HCT116 (cell line): Measurements from ENCODE around the gene MED13L. TPM values are rescaled to one million over a fixed set of nuclear protein-coding genes. Genes with fewer than 3 reads are reported as not detected.

Source experiments
- ATAC-seq: fragments of 200-7000 bp; cut with Tn5 transposase; 2 replicates; pipeline ENCODE4 v1.9.1; 2020; ENCODE audit warnings: mild to moderate bottlenecking, moderate library complexity
- BruUV-seq: library from RNA; stranded (reverse); fragments of 400-500 nt; replicated peaks from 2 replicates; lab custom pipeline; 2021; lab: Mats Ljungman, UMichigan
- CTCF ChIA-PET: fragments of 300-600 bp; sonication (Branson Sonifier 250); formaldehyde crosslinking; loops from one replicate; lab custom pipeline; 2021; ENCODE audit warnings: antibody characterized with exemption; lab: Charles Lee
- POLR2A ChIA-PET: fragments of 300-600, 350-600 bp; sonication (Branson Sonifier 250); formaldehyde crosslinking; loops from one replicate; lab custom pipeline; 2021; ENCODE audit warnings: antibody characterized with exemption; lab: Charles Lee
- RAD21 ChIA-PET, 2 experiments: fragments of 300-600 bp; sonication (Branson Sonifier 250); formaldehyde crosslinking; loops; one replicate each; lab custom pipeline; 2023; ENCODE audit warnings: low total read pairs in 2 of 2; ENCODE audit not compliant: uncharacterized antibody in 2 of 2, unreplicated experiment in 2 of 2, low non-redundant PET in 1 of 2; lab: Charles Lee
- DNase-seq: peaks from one replicate; pipeline ENCODE4 v3.0.0-alpha.2; 2010; ENCODE audit warnings: low read depth, low spot score
- H2AFZ ChIP-seq: fragments of 200-600 bp; shearing (Covaris generic), sonication (generic); 2 replicates; pipeline ENCODE4 v1.6.1; 2017; ENCODE audit warnings: low read depth, mixed run types, mixed read lengths, antibody characterized with exemption, low read length; ENCODE audit not compliant: poor library complexity, severe bottlenecking
- H3K27ac ChIP-seq: 2 replicates; pipeline ENCODE4 v1.5.1; 2012; ENCODE audit warnings: low read depth, low read length
- H3K27me3 ChIP-seq: fragments of 200-600 bp; sonication (generic); 2 replicates; pipeline ENCODE4 v1.6.1; 2016; ENCODE audit warnings: mixed run types, low read length, mixed read lengths; ENCODE audit not compliant: insufficient read depth
- H3K36me3 ChIP-seq, 2 experiments: fragments of 200-500 bp in 1 of 2; fragments of 200-600 bp in 1 of 2; sonication (Bioruptor generic) in 1 of 2; sonication (generic) in 1 of 2; 2 replicates each; pipeline versions ENCODE4 v1.5.1 to v1.6.1; 2014 to 2016; ENCODE audit warnings: low read length in 2 of 2, inconsistent platforms in 1 of 2, mixed read lengths in 1 of 2, mixed run types in 1 of 2; ENCODE audit not compliant: insufficient read depth in 2 of 2, control insufficient read depth in 1 of 2
- H3K4me1 ChIP-seq, 2 experiments: fragments of 200-600 bp in 1 of 2; sonication (generic) in 1 of 2; 2 replicates each; pipeline versions ENCODE4 v1.5.1 to v1.6.1; 2012 to 2017; ENCODE audit warnings: low read length in 2 of 2, inconsistent platforms in 1 of 2, mild to moderate bottlenecking in 1 of 2, mixed read lengths in 1 of 2, mixed run types in 1 of 2, moderate library complexity in 1 of 2; ENCODE audit not compliant: insufficient read depth in 2 of 2, control insufficient read depth in 1 of 2
- H3K4me2 ChIP-seq: fragments of 200-600 bp; sonication (generic); 2 replicates; pipeline ENCODE4 v1.6.1; 2017; ENCODE audit warnings: mixed run types, low read length, mixed read lengths
- H3K4me3 ChIP-seq, 2 experiments: fragments of 200-600 bp in 1 of 2; sonication (generic) in 1 of 2; replicated peaks in 1 of 2; 2 replicates each; pipeline ENCODE4 v1.5.1; 2011 to 2016; ENCODE audit warnings: low read length in 2 of 2, control low read depth in 1 of 2, low read depth in 1 of 2, mild to moderate bottlenecking in 1 of 2, mixed read lengths in 1 of 2, mixed run types in 1 of 2
- H3K79me2 ChIP-seq: fragments of 200-600 bp; sonication (generic); 2 replicates; pipeline ENCODE4 v1.6.1; 2017; ENCODE audit warnings: mild to moderate bottlenecking, mixed run types, low read length, moderate library complexity, mixed read lengths; ENCODE audit not compliant: insufficient read depth
- H3K9ac ChIP-seq: fragments of 200-600 bp; sonication (generic); 2 replicates; pipeline ENCODE4 v1.6.1; 2016; ENCODE audit warnings: low read length, mixed read lengths
- H3K9me2 ChIP-seq: fragments of 200-600 bp; sonication (generic), shearing (Covaris generic); 2 replicates; pipeline ENCODE4 v1.6.1; 2017; ENCODE audit warnings: mixed run types, mild to moderate bottlenecking, moderate library complexity; ENCODE audit not compliant: insufficient read depth
- H3K9me3 ChIP-seq, 2 experiments: fragments of 200-500 bp in 1 of 2; fragments of 200-600 bp in 1 of 2; sonication (Bioruptor generic) in 1 of 2; sonication (generic) in 1 of 2; 2 replicates each; pipeline ENCODE4 v1.6.1; 2014 to 2017; ENCODE audit warnings: low read length in 2 of 2, mixed read lengths in 2 of 2, inconsistent platforms in 1 of 2, low read depth in 1 of 2, mild to moderate bottlenecking in 1 of 2, mixed run types in 1 of 2, moderate library complexity in 1 of 2; ENCODE audit not compliant: control insufficient read depth in 1 of 2, insufficient read depth in 1 of 2
- H4K20me1 ChIP-seq: fragments of 200-600 bp; sonication (generic), shearing (Covaris generic); 2 replicates; pipeline ENCODE4 v1.6.1; 2017; ENCODE audit warnings: mixed run types, mild to moderate bottlenecking, moderate library complexity; ENCODE audit not compliant: insufficient read depth
- CBX3 ChIP-seq: IDR thresholded peaks from 2 replicates; pipeline ENCODE4 v1.6.1; 2012; ENCODE audit warnings: low read depth
- EGR1 ChIP-seq: IDR thresholded peaks from 2 replicates; pipeline ENCODE4 v1.6.1; 2012; ENCODE audit warnings: low read depth
- ELF1 ChIP-seq: IDR thresholded peaks from 2 replicates; pipeline ENCODE4 v1.6.1; 2012; ENCODE audit warnings: low read depth, borderline replicate concordance
- EZH2phosphoT487 ChIP-seq: fragments of 200-600 bp; IDR thresholded peaks from 2 replicates; pipeline ENCODE4 v1.6.1; 2018; ENCODE audit warnings: antibody characterized with exemption, borderline replicate concordance
- FOSL1 ChIP-seq: IDR thresholded peaks from 2 replicates; pipeline ENCODE4 v1.6.1; 2012; ENCODE audit warnings: low read depth
- JUND ChIP-seq: IDR thresholded peaks from 2 replicates; pipeline ENCODE4 v1.6.1; 2012
- POLR2AphosphoS5 ChIP-seq: IDR thresholded peaks from 2 replicates; pipeline ENCODE4 v1.6.1; 2011; ENCODE audit warnings: mild to moderate bottlenecking, low read depth, low read length, moderate library complexity
- RAD21 ChIP-seq: IDR thresholded peaks from 2 replicates; pipeline ENCODE4 v1.6.1; 2012; ENCODE audit warnings: low read depth, mild to moderate bottlenecking
- SIN3A ChIP-seq: IDR thresholded peaks from 2 replicates; pipeline ENCODE4 v1.6.1; 2012; ENCODE audit warnings: low read depth
- SP1 ChIP-seq: IDR thresholded peaks from 2 replicates; pipeline ENCODE4 v1.6.1; 2012; ENCODE audit warnings: low read depth
- SRF ChIP-seq: IDR thresholded peaks from 2 replicates; pipeline ENCODE4 v1.6.1; 2012; ENCODE audit warnings: low read depth
- TCF7L2 ChIP-seq: IDR thresholded peaks from 2 replicates; pipeline ENCODE4 v1.7.0; 2011; ENCODE audit warnings: borderline replicate concordance, inconsistent platforms; ENCODE audit not compliant: insufficient read depth, insufficient read length; ENCODE audit errors: extremely low read depth
- YY1 ChIP-seq: IDR thresholded peaks from 2 replicates; pipeline ENCODE4 v1.6.1; 2011; ENCODE audit warnings: low read length, low read depth, moderate library complexity, mild to moderate bottlenecking; ENCODE audit not compliant: insufficient replicate concordance; ENCODE audit errors: extremely low read depth
- ZFX ChIP-seq: fragments of 450-650 bp; IDR thresholded peaks from 2 replicates; pipeline ENCODE4 v1.6.1; 2017
- ZNF274 ChIP-seq: fragments of 200-500 bp; sonication (Bioruptor generic); IDR thresholded peaks from 2 replicates; pipeline ENCODE4 v1.6.1; 2014; ENCODE audit warnings: mild to moderate bottlenecking, low read depth, low read length, inconsistent platforms
- intact Hi-C: fragments of 100-400 bp; cut with micrococcal nuclease; formaldehyde crosslinking; loops from 2 replicates; pipeline ENCODE4 v1.10.0; 2022
- total RNA-seq: library from RNA; stranded (reverse); gene quantifications from one replicate; pipeline ENCODE4 v1.2.1, GENCODE V29; 2021; ENCODE audit not compliant: unreplicated experiment
- TF ChIP-seq, protein P1 (sequence below): IDR thresholded peaks from 2 replicates; pipeline ENCODE4 v1.6.1; 2011; ENCODE audit warnings: mild to moderate bottlenecking, low read length, moderate library complexity; ENCODE audit not compliant: insufficient replicate concordance; ENCODE audit errors: extremely low read depth
- TF ChIP-seq, protein P2 (sequence below), 3 experiments: fragments of 200-600 bp in 1 of 3; sonication (generic) in 1 of 3; IDR thresholded peaks in 2 of 3; conservative IDR thresholded peaks in 1 of 3; 2 replicates each; pipeline ENCODE4 v1.5.1; 2012 to 2017; ENCODE audit warnings: low read depth in 2 of 3, low read length in 2 of 3, antibody characterized with exemption in 1 of 3, borderline replicate concordance in 1 of 3, control low read depth in 1 of 3, mild to moderate bottlenecking in 1 of 3, mixed read lengths in 1 of 3, mixed run types in 1 of 3, moderate library complexity in 1 of 3; ENCODE audit not compliant: insufficient read depth in 1 of 3

The MED13L gene
- total RNA-seq, 1 experiment from 2014 or later: 176 TPM

DNA sequence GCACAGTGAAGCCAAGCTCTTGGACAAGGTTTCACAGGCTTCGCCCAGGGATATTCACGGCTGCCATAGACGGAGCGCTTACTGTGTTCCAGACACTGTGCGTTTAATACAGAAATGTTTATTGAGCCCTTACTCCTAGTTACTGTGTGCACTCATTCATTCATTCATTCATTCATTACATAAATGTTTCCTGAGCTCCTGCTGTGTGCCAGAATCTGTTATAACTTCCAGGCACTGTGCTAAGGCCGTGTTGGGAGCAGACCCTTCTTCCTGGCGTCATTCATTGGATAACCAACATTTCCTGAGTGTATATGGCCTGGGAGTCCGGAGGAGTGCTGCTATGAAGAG lies 760 bp upstream of the MED13L start:
- peaks cover 37% of the 10 kb centered on the region for H3K79me2 ChIP-seq
- H3K9ac ChIP-seq: peak overlapping the region; percentile 59
- ChIA-PET POLR2A (interaction anchor here (1.0 to 1.5 kb wide), 2 partner anchors 228 to 247 kb away, joined by 3 to 5 read pairs; no protein-coding TSS in a partner anchor), RAD21 (interaction anchor here in 1 of 2 experiments (0.9 kb wide), 1 partner anchor 224 kb away, joined by 3 read pairs; no protein-coding TSS in a partner anchor), CTCF (no interaction called here)
- BruUV-seq: TSS peak; percentile 34
- intact Hi-C loops: loop anchor here (5.0 to 10.0 kb wide), 3 partner anchors 129 to 417 kb away; no protein-coding TSS in a partner anchor
- peak overlapping the region; percentile 73 for H3K4me2 ChIP-seq
- H2AFZ ChIP-seq: no peak overlapping the region
- H3K4me1 ChIP-seq: peaks cover 15 to 37% of the 10 kb centered on the region in 2 experiments
- TF ChIP-seq ELF1: no peak
- TF ChIP-seq, protein P1, sequence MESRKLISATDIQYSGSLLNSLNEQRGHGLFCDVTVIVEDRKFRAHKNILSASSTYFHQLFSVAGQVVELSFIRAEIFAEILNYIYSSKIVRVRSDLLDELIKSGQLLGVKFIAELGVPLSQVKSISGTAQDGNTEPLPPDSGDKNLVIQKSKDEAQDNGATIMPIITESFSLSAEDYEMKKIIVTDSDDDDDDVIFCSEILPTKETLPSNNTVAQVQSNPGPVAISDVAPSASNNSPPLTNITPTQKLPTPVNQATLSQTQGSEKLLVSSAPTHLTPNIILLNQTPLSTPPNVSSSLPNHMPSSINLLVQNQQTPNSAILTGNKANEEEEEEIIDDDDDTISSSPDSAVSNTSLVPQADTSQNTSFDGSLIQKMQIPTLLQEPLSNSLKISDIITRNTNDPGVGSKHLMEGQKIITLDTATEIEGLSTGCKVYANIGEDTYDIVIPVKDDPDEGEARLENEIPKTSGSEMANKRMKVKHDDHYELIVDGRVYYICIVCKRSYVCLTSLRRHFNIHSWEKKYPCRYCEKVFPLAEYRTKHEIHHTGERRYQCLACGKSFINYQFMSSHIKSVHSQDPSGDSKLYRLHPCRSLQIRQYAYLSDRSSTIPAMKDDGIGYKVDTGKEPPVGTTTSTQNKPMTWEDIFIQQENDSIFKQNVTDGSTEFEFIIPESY: no peak
- no peak for TF ChIP-seq SRF
- no peak for TF ChIP-seq JUND
- no peak; the same call in 1 of the 2 replicates for TF ChIP-seq ZFX
- TF ChIP-seq FOSL1: no peak
- TF ChIP-seq EGR1: no peak
- TF ChIP-seq, protein P2, sequence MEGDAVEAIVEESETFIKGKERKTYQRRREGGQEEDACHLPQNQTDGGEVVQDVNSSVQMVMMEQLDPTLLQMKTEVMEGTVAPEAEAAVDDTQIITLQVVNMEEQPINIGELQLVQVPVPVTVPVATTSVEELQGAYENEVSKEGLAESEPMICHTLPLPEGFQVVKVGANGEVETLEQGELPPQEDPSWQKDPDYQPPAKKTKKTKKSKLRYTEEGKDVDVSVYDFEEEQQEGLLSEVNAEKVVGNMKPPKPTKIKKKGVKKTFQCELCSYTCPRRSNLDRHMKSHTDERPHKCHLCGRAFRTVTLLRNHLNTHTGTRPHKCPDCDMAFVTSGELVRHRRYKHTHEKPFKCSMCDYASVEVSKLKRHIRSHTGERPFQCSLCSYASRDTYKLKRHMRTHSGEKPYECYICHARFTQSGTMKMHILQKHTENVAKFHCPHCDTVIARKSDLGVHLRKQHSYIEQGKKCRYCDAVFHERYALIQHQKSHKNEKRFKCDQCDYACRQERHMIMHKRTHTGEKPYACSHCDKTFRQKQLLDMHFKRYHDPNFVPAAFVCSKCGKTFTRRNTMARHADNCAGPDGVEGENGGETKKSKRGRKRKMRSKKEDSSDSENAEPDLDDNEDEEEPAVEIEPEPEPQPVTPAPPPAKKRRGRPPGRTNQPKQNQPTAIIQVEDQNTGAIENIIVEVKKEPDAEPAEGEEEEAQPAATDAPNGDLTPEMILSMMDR (IDR thresholded peaks at IDR 0.05 in 2 of 3, conservative IDR thresholded peaks at IDR 0.05 in 1 of 3; ENCODE audit: borderline replicate concordance in 1 of 3, insufficient read depth in 1 of 3, low read depth in 2 of 3, low read length in 2 of 3): no peak
- TF ChIP-seq SIN3A: no peak
- TF ChIP-seq ZNF274: no peak
- no peak for TF ChIP-seq TCF7L2
- no peak for TF ChIP-seq SP1
- TF ChIP-seq RAD21: no peak
- TF ChIP-seq POLR2AphosphoS5: no peak
- TF ChIP-seq CBX3: no peak
- no peak for TF ChIP-seq YY1
- TF ChIP-seq EZH2phosphoT487: no peak
- H3K27me3 ChIP-seq: no peaks in the 10 kb centered on the region
- H3K27ac ChIP-seq: peak overlapping the region; percentile 78
- H3K4me3 ChIP-seq: peak overlapping the region; percentile 28 to 50
- H3K36me3 ChIP-seq: no peaks in the 10 kb centered on the region
- ATAC-seq (no peak), DNase-seq (no peak)
- no peaks in the 10 kb centered on the region for H3K9me2 ChIP-seq
- no peaks in the 10 kb centered on the region for H3K9me3 ChIP-seq
- peaks cover 19% of the 10 kb centered on the region for H4K20me1 ChIP-seq
